Smooth muscle cell (in vitro differentiated cells): ENCODE measurements around the gene AMY2B. TPM values are rescaled to one million over a fixed set of nuclear protein-coding genes. Genes with fewer than 3 reads are reported as not detected.
"Not testable (repeated sequence)": the region's sequence is repeated elsewhere in the genome, so short reads cannot be mapped to it uniquely, and the experiment has no call there.

Experiments used
- DNase-seq: peaks from one replicate; lab custom pipeline; 2025; ENCODE audit not compliant: unreplicated experiment; lab: John Stamatoyannopoulos, UW
- H2AFZ ChIP-seq: fragments of 200-600 bp; sonication (generic); 2 replicates; pipeline ENCODE4 v1.6.0; 2016; ENCODE audit warnings: antibody characterized with exemption, low read depth, mild to moderate bottlenecking
- H3F3A ChIP-seq: fragments of 200-600 bp; sonication (generic); 2 replicates; pipeline ENCODE4 v1.6.0; 2017; ENCODE audit warnings: antibody characterized with exemption, low read depth
- H3K27ac ChIP-seq: fragments of 200-600 bp; sonication (generic); 2 replicates; pipeline ENCODE4 v1.5.1; 2016; ENCODE audit warnings: low read depth, mild to moderate bottlenecking
- H3K27me3 ChIP-seq: fragments of 200-600 bp; sonication (generic); 2 replicates; pipeline ENCODE4 v1.6.1; 2016; ENCODE audit warnings: low read depth, mild to moderate bottlenecking
- H3K36me3 ChIP-seq: fragments of 200-600 bp; sonication (generic); 2 replicates; pipeline ENCODE4 v1.5.1; 2016; ENCODE audit warnings: low read depth
- H3K4me1 ChIP-seq: fragments of 200-600 bp; sonication (generic); 2 replicates; pipeline ENCODE4 v1.5.1; 2016; ENCODE audit warnings: low read depth
- H3K4me2 ChIP-seq: fragments of 200-600 bp; sonication (generic); 2 replicates; pipeline ENCODE4 v1.6.0; 2016; ENCODE audit warnings: mild to moderate bottlenecking
- H3K4me3 ChIP-seq: fragments of 200-600 bp; sonication (generic); 2 replicates; pipeline ENCODE4 v1.5.1; 2016; ENCODE audit warnings: mild to moderate bottlenecking
- H3K79me2 ChIP-seq: fragments of 200-600 bp; sonication (generic); 2 replicates; pipeline ENCODE4 v1.6.0; 2016; ENCODE audit warnings: low read depth, mild to moderate bottlenecking
- H3K9ac ChIP-seq: fragments of 200-600 bp; sonication (generic); 2 replicates; pipeline ENCODE4 v1.6.0; 2016; ENCODE audit warnings: low read depth
- H3K9me3 ChIP-seq: fragments of 200-600 bp; sonication (generic); replicated peaks from 2 replicates; pipeline ENCODE4 v1.5.1; 2016; ENCODE audit warnings: low read depth
- H4K20me1 ChIP-seq: fragments of 200-600 bp; sonication (generic); 2 replicates; pipeline ENCODE4 v1.6.0; 2016; ENCODE audit warnings: low read depth
- CTCF ChIP-seq: fragments of 200-600 bp; sonication (generic); IDR thresholded peaks from 2 replicates; pipeline ENCODE4 v1.5.1; 2017; ENCODE audit warnings: borderline replicate concordance, mild to moderate bottlenecking, antibody characterized with exemption; ENCODE audit not compliant: insufficient read depth, poor library complexity, severe bottlenecking
- WGBS: methylation state at CpG from one replicate; pipeline ENCODE4 v1.1.7; 2016; ENCODE audit warnings: low lambda C conversion rate; 5-methylcytosine and 5-hydroxymethylcytosine counted together
- polyA plus RNA-seq: library from polyadenylated mRNA; unstranded; fragments of >200 nt; fragmentation: Nextera tagmentation; extraction: Ambion mirVana; gene quantifications from 2 replicates; pipeline ENCODE4 v1.2.1, GENCODE V29; 2016
- total RNA-seq: library from RNA; depleted of rRNA; stranded (reverse); fragments of >200 nt; gene quantifications from 2 replicates; pipeline ENCODE4 v1.2.3, GENCODE V29; 2014

AMY2B gene
- total and polyA plus RNA-seq, 2 experiments from 2014 or later, result 0.71 to 3.3 TPM

- no peak overlapping the region for H3K27ac ChIP-seq
- H3K79me2 ChIP-seq, result no peaks in the 10 kb centered on the region
- DNase-seq, result no peak
- no peaks in the 10 kb centered on the region for H3K9me3 ChIP-seq
- no peaks in the 10 kb centered on the region for H4K20me1 ChIP-seq
- no peak overlapping the region for H3K4me3 ChIP-seq
- no peaks in the 10 kb centered on the region for H3K27me3 ChIP-seq
- 89% methylated on average over 2 of the region's 2 CpGs for WGBS
- no peak overlapping the region for H3K4me2 ChIP-seq
- no peak overlapping the region for H3K9ac ChIP-seq
- no peaks in the 10 kb centered on the region for H3K4me1 ChIP-seq
- H2AFZ ChIP-seq, result no peak overlapping the region
- H3K36me3 ChIP-seq, result no peaks in the 10 kb centered on the region
- no peaks in the 10 kb centered on the region for H3F3A ChIP-seq
- TF ChIP-seq CTCF, result no peak
Measured at GRCh38 chr1:103561643-103562395, 9.6 kb upstream of the AMY2B start.

GRCh38 chr1:103563056-103563455, 8.3 kb upstream of the AMY2B start:
- Histone ChIP-seq H2AFZ (no peak overlapping the region), H3K27ac (no peak overlapping the region), H3K4me3 (no peak overlapping the region), H3K9me3 (no peaks in the 10 kb centered on the region), H3K4me2 (no peak overlapping the region), H3K79me2 (no peaks in the 10 kb centered on the region), H3K27me3 (no peaks in the 10 kb centered on the region), H3K4me1 (no peaks in the 10 kb centered on the region), H3F3A (no peaks in the 10 kb centered on the region), H3K36me3 (no peaks in the 10 kb centered on the region), H4K20me1 (no peaks in the 10 kb centered on the region), H3K9ac (no peak overlapping the region)
- WGBS, result 91% methylated on average over 4 of the region's 4 CpGs
- TF ChIP-seq CTCF, result no peak
- no peak for DNase-seq

GRCh38 chr1:103569493-103569892, 1.9 kb upstream of the AMY2B start:
- Histone ChIP-seq H3K9ac (no peak overlapping the region), H3K27ac (no peak overlapping the region), H4K20me1 (no peaks in the 10 kb centered on the region), H2AFZ (no peak overlapping the region), H3K4me1 (no peaks in the 10 kb centered on the region), H3K4me3 (no peak overlapping the region), H3K4me2 (no peak overlapping the region), H3K27me3 (no peaks in the 10 kb centered on the region), H3K36me3 (no peaks in the 10 kb centered on the region), H3F3A (no peaks in the 10 kb centered on the region), H3K9me3 (no peaks in the 10 kb centered on the region), H3K79me2 (no peaks in the 10 kb centered on the region)
- no peak for TF ChIP-seq CTCF
- DNase-seq, result no peak
- WGBS, result 95% methylated on average over 7 of the region's 7 CpGs

- H3K9me3 ChIP-seq, result no peaks in the 10 kb centered on the region
- no peaks in the 10 kb centered on the region for H3K79me2 ChIP-seq
- DNase-seq, result no peak
Measured at GRCh38 chr1:103576065-103576464, 4.7 kb downstream of the AMY2B start.

GRCh38 chr1:103576784-103577183, 5.4 kb downstream of the AMY2B start:
- H2AFZ ChIP-seq, H3K27ac ChIP-seq, H4K20me1 ChIP-seq, H3K79me2 ChIP-seq, H3K36me3 ChIP-seq, H3K9ac ChIP-seq, H3K4me3 ChIP-seq, H3K4me2 ChIP-seq, DNase-seq, H3K27me3 ChIP-seq, H3F3A ChIP-seq, H3K4me1 ChIP-seq, H3K9me3 ChIP-seq: not testable (repeated sequence)
- WGBS, result 91% methylated on average over 5 of the region's 5 CpGs

More at GRCh38 chr1:103576065-103576464, 4.7 kb downstream of the AMY2B start:
- Histone ChIP-seq H4K20me1 (no peaks in the 10 kb centered on the region), H3K27ac (no peak overlapping the region), H3K4me2 (no peak overlapping the region), H3K4me3 (no peak overlapping the region), H3K36me3 (no peaks in the 10 kb centered on the region), H3K4me1 (no peaks in the 10 kb centered on the region), H3K9ac (no peak overlapping the region), H2AFZ (no peak overlapping the region), H3F3A (no peaks in the 10 kb centered on the region), H3K27me3 (no peaks in the 10 kb centered on the region)
- no peak for TF ChIP-seq CTCF
